ENCODE measurements around the gene NOS1. TPM values are rescaled to one million over a fixed set of nuclear protein-coding genes. Genes with fewer than 3 reads are reported as not detected.

The NOS1 gene
- total RNA-seq, 1 experiment from 2014 or later, result 2.3 TPM

- Histone ChIP-seq H2BK5ac (ENCODE audit: insufficient read length, low read length) (no peak overlapping the region), H3K79me1 (ENCODE audit: insufficient read depth, low read depth, low read length, poor library complexity, severe bottlenecking) (no peaks in the 10 kb centered on the region), H3K4me1 (ENCODE audit: insufficient read depth, low read length) (no peaks in the 10 kb centered on the region), H3K79me2 (ENCODE audit: insufficient read depth, low read length) (0 out of 2 replicates have a peak, but pooled peaks cover 2% of the 10 kb centered on the region), H3K4ac (ENCODE audit: low read depth, low read length) (no peak overlapping the region), H3K9ac (ENCODE audit: extremely low read depth, insufficient read length, low read length) (no peak overlapping the region), H4K91ac (ENCODE audit: insufficient read length, low read depth, low read length) (no peak overlapping the region), H3T11ph (ENCODE audit: low read length) (no peak overlapping the region), H4K5ac (ENCODE audit: insufficient read length, low read depth, low read length) (no peak overlapping the region), H2BK20ac (ENCODE audit: low read depth, low read length, poor library complexity, severe bottlenecking) (no peak overlapping the region), H3K23me2 (ENCODE audit: insufficient read length, low read depth, low read length, poor library complexity, severe bottlenecking) (no peaks in the 10 kb centered on the region), H3K9me3 (ENCODE audit: control insufficient read depth, low read depth, low read length) (no peaks in the 10 kb centered on the region), H3K27ac (ENCODE audit: insufficient read length, low read depth, low read length) (no peak overlapping the region), H3K56ac (ENCODE audit: insufficient read length, low read depth, low read length) (no peak overlapping the region), H3K27me3 (ENCODE audit: insufficient read depth, low read length) (no peaks in the 10 kb centered on the region), H2BK15ac (ENCODE audit: low read depth, low read length) (no peak overlapping the region), H3K4me2 (ENCODE audit: insufficient read depth, insufficient read length, low read length) (no peak overlapping the region), H3K18ac (ENCODE audit: insufficient read length, low read depth, low read length) (no peak overlapping the region), H2BK12ac (ENCODE audit: insufficient read length, low read depth, low read length) (no peak overlapping the region), H3K23ac (ENCODE audit: insufficient read length, low read depth, low read length) (no peak overlapping the region), H2AK5ac (ENCODE audit: insufficient read length, low read length) (no peak overlapping the region), H2BK120ac (ENCODE audit: low read depth, low read length, poor library complexity, severe bottlenecking) (no peak overlapping the region), H3K14ac (ENCODE audit: insufficient read depth, low read length) (no peak overlapping the region), H4K8ac (replicated peaks; ENCODE audit: insufficient read length, low read depth, low read length) (no peak overlapping the region), H4K20me1 (ENCODE audit: control insufficient read depth, insufficient read depth, insufficient read length) (no peaks in the 10 kb centered on the region), H2AFZ (ENCODE audit: low read length) (no peak overlapping the region)
- no peak for DNase-seq
- Mint-ChIP-seq H3K4me1 (no peaks in the 10 kb centered on the region), H3K27ac (no peak overlapping the region), H3K27me3 (ENCODE audit: low read depth) (peaks cover 9% of the 10 kb centered on the region), H3K9me3 (no peaks in the 10 kb centered on the region; a peak in 1 of 5 replicates), H3K36me3 (ENCODE audit: insufficient read depth in 1 of 3, low read depth in 3 of 3) (no peaks in the 10 kb centered on the region), H3K4me3 (no peak overlapping the region)
- WGBS (ENCODE audit: extremely low coverage, insufficient read length, low lambda C conversion rate), result no CpG with 5 or more reads among the region's 4 CpGs
- no peak for TF ChIP-seq CTCF (conservative IDR thresholded peaks at IDR 0.05)
These were observed 39.9 kb downstream of the NOS1 start for GRCh38 chr12:117321572-117321971.
